T-helper 1 cell treated with Interleukin-12 subunit alpha and Interleukin-12 subunit beta and Interleukin-4 antibody, amounts not matched to agents 30 μg/mL and 1 μg/mL, for 36 hours (primary cell): ENCODE data around the gene GRM3.

Source experiments
- H3K27ac Mint-ChIP-seq: one replicate; pipeline ENCODE4 v1.8.0; 2021; ENCODE audit warnings: mild to moderate bottlenecking, mixed read lengths
- H3K27me3 Mint-ChIP-seq: one replicate; pipeline ENCODE4 v1.8.0; 2021; ENCODE audit warnings: low read depth, mixed read lengths
- H3K36me3 Mint-ChIP-seq: one replicate; pipeline ENCODE4 v1.8.0; 2021; ENCODE audit warnings: low read depth, mixed read lengths
- H3K4me1 Mint-ChIP-seq: one replicate; pipeline ENCODE4 v1.8.0; 2021; ENCODE audit warnings: low read depth, mixed read lengths
- H3K4me3 Mint-ChIP-seq: one replicate; pipeline ENCODE4 v1.8.0; 2021; ENCODE audit warnings: mild to moderate bottlenecking, moderate library complexity, mixed read lengths
- H3K9me3 Mint-ChIP-seq: one replicate; pipeline ENCODE4 v1.8.0; 2021; ENCODE audit warnings: mixed read lengths

Gene GRM3

GRCh38 chr7:86788948-86789347 lies 145.2 kb downstream of the GRM3 start:
- Mint-ChIP-seq H3K4me3 (no peak overlapping the region), H3K36me3 (no peaks in the 10 kb centered on the region), H3K4me1 (no peaks in the 10 kb centered on the region), H3K27ac (no peak overlapping the region), H3K27me3 (no peaks in the 10 kb centered on the region), H3K9me3 (no peaks in the 10 kb centered on the region)

GRCh38 chr7:86790383-86790782 lies 146.7 kb downstream of the GRM3 start:
- Mint-ChIP-seq H3K4me1 (no peaks in the 10 kb centered on the region), H3K4me3 (no peak overlapping the region)

GRCh38 chr7:86792260-86792659 lies 148.6 kb downstream of the GRM3 start:
- Mint-ChIP-seq H3K36me3 (no peaks in the 10 kb centered on the region), H3K27me3 (no peaks in the 10 kb centered on the region), H3K4me3 (no peak overlapping the region), H3K9me3 (no peaks in the 10 kb centered on the region), H3K4me1 (no peaks in the 10 kb centered on the region), H3K27ac (no peak overlapping the region)

More at GRCh38 chr7:86790383-86790782, 146.7 kb downstream of the GRM3 start:
- no peaks in the 10 kb centered on the region for H3K9me3 Mint-ChIP-seq
- no peak overlapping the region for H3K27ac Mint-ChIP-seq
- no peaks in the 10 kb centered on the region for H3K36me3 Mint-ChIP-seq
- no peaks in the 10 kb centered on the region for H3K27me3 Mint-ChIP-seq

- no peaks in the 10 kb centered on the region for H3K4me1 Mint-ChIP-seq
These were observed 149.4 kb downstream of the GRM3 start for GRCh38 chr7:86793136-86793535.

GRCh38 chr7:86814661-86815379 lies 171.1 kb downstream of the GRM3 start:
- Mint-ChIP-seq H3K27ac (no peak overlapping the region), H3K36me3 (no peaks in the 10 kb centered on the region), H3K27me3 (peaks cover 8% of the 10 kb centered on the region), H3K4me3 (no peak overlapping the region), H3K4me1 (no peaks in the 10 kb centered on the region), H3K9me3 (no peaks in the 10 kb centered on the region)

More at GRCh38 chr7:86793136-86793535, 149.4 kb downstream of the GRM3 start:
- no peaks in the 10 kb centered on the region for H3K27me3 Mint-ChIP-seq
- H3K9me3 Mint-ChIP-seq: no peaks in the 10 kb centered on the region
- H3K27ac Mint-ChIP-seq: no peak overlapping the region
- H3K4me3 Mint-ChIP-seq: no peak overlapping the region
- no peaks in the 10 kb centered on the region for H3K36me3 Mint-ChIP-seq

- H3K4me1 Mint-ChIP-seq: no peaks in the 10 kb centered on the region
- peaks cover 8% of the 10 kb centered on the region for H3K27me3 Mint-ChIP-seq
- H3K36me3 Mint-ChIP-seq: no peaks in the 10 kb centered on the region
- H3K27ac Mint-ChIP-seq: no peak overlapping the region
- no peak overlapping the region for H3K4me3 Mint-ChIP-seq
- H3K9me3 Mint-ChIP-seq: no peaks in the 10 kb centered on the region
These were observed 171.8 kb downstream of the GRM3 start for GRCh38 chr7:86815556-86815955.

GRCh38 chr7:86818903-86819302 lies 175.2 kb downstream of the GRM3 start:
- Mint-ChIP-seq H3K27me3 (peaks cover 8% of the 10 kb centered on the region), H3K9me3 (no peaks in the 10 kb centered on the region), H3K27ac (no peak overlapping the region), H3K36me3 (no peaks in the 10 kb centered on the region), H3K4me3 (no peak overlapping the region), H3K4me1 (no peaks in the 10 kb centered on the region)

GRCh38 chr7:86823769-86824168 lies 180.1 kb downstream of the GRM3 start:
- Mint-ChIP-seq H3K9me3 (no peaks in the 10 kb centered on the region), H3K36me3 (no peaks in the 10 kb centered on the region), H3K27me3 (no peaks in the 10 kb centered on the region), H3K4me3 (no peak overlapping the region), H3K27ac (no peak overlapping the region), H3K4me1 (no peaks in the 10 kb centered on the region)

GRCh38 chr7:86825264-86825663 lies 181.6 kb downstream of the GRM3 start:
- Mint-ChIP-seq H3K4me1 (no peaks in the 10 kb centered on the region), H3K27ac (no peak overlapping the region), H3K36me3 (no peaks in the 10 kb centered on the region), H3K27me3 (no peaks in the 10 kb centered on the region), H3K9me3 (no peaks in the 10 kb centered on the region), H3K4me3 (no peak overlapping the region)

- Mint-ChIP-seq H3K4me3 (no peak overlapping the region), H3K27ac (no peak overlapping the region), H3K9me3 (no peaks in the 10 kb centered on the region), H3K4me1 (no peaks in the 10 kb centered on the region), H3K36me3 (no peaks in the 10 kb centered on the region), H3K27me3 (no peaks in the 10 kb centered on the region)
These were observed 183.2 kb downstream of the GRM3 start for GRCh38 chr7:86826948-86827347.

- Mint-ChIP-seq H3K27me3 (no peaks in the 10 kb centered on the region), H3K9me3 (no peaks in the 10 kb centered on the region), H3K27ac (no peak overlapping the region), H3K4me3 (no peak overlapping the region), H3K36me3 (no peaks in the 10 kb centered on the region), H3K4me1 (no peaks in the 10 kb centered on the region)
These were observed 189.7 kb downstream of the GRM3 start for GRCh38 chr7:86833360-86833759.

GRCh38 chr7:86837235-86837634 lies 193.5 kb downstream of the GRM3 start:
- H3K36me3 Mint-ChIP-seq: no peaks in the 10 kb centered on the region

GRCh38 chr7:86844608-86845007 lies 200.9 kb downstream of the GRM3 start:
- H3K9me3 Mint-ChIP-seq: no peaks in the 10 kb centered on the region
- no peaks in the 10 kb centered on the region for H3K27me3 Mint-ChIP-seq
- H3K36me3 Mint-ChIP-seq: no peaks in the 10 kb centered on the region
- no peaks in the 10 kb centered on the region for H3K4me1 Mint-ChIP-seq
- H3K4me3 Mint-ChIP-seq: no peak overlapping the region
- no peak overlapping the region for H3K27ac Mint-ChIP-seq

More at GRCh38 chr7:86837235-86837634, 193.5 kb downstream of the GRM3 start:
- no peaks in the 10 kb centered on the region for H3K4me1 Mint-ChIP-seq
- H3K27me3 Mint-ChIP-seq: no peaks in the 10 kb centered on the region
- no peaks in the 10 kb centered on the region for H3K9me3 Mint-ChIP-seq
- no peak overlapping the region for H3K27ac Mint-ChIP-seq
- H3K4me3 Mint-ChIP-seq: no peak overlapping the region

- no peaks in the 10 kb centered on the region for H3K27me3 Mint-ChIP-seq
- no peaks in the 10 kb centered on the region for H3K9me3 Mint-ChIP-seq
- H3K36me3 Mint-ChIP-seq: no peaks in the 10 kb centered on the region
- H3K4me1 Mint-ChIP-seq: no peaks in the 10 kb centered on the region
- H3K4me3 Mint-ChIP-seq: no peak overlapping the region
- no peak overlapping the region for H3K27ac Mint-ChIP-seq
These were observed 202.9 kb downstream of the GRM3 start for GRCh38 chr7:86846494-86847190.

GRCh38 chr7:86848226-86848625 lies 204.5 kb downstream of the GRM3 start:
- no peaks in the 10 kb centered on the region for H3K4me1 Mint-ChIP-seq
- no peaks in the 10 kb centered on the region for H3K9me3 Mint-ChIP-seq
- no peaks in the 10 kb centered on the region for H3K27me3 Mint-ChIP-seq
- no peak overlapping the region for H3K4me3 Mint-ChIP-seq
- no peaks in the 10 kb centered on the region for H3K36me3 Mint-ChIP-seq
- H3K27ac Mint-ChIP-seq: no peak overlapping the region
